GM21447 (cell line): ENCODE measurements around the gene USP9X.
A peak's percentile ranks its signal among the peaks of the same experiment; 100 is the strongest.
"Not testable (repeated sequence)": the region's sequence is repeated elsewhere in the genome, so short reads cannot be mapped to it uniquely, and the experiment has no call there.

ENCODE experiments used
- ATAC-seq: cut with Tn5 transposase; IDR thresholded peaks from one replicate; pipeline ENCODE4 v1.9.1; 2021; ENCODE audit not compliant: unreplicated experiment

The USP9X gene

DNA sequence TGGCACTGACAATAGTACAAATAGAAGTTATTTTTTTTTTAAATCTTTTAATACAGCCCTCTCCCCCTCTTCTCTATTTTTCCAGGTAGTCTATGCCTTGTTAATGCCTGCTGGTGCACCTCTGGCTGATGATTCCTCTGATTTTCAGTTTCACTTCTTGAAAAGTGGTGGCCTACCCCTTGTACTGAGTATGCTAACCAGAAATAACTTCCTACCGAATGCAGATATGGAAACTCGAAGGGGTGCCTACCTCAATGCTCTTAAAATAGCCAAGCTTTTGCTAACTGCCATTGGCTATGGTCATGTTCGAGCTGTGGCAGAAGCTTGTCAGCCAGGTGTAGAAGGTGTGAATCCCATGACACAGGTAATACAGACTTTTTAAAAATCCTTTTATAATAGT is 99.1 kb downstream of the USP9X start:
- ATAC-seq, result peak; percentile 75

DNA sequence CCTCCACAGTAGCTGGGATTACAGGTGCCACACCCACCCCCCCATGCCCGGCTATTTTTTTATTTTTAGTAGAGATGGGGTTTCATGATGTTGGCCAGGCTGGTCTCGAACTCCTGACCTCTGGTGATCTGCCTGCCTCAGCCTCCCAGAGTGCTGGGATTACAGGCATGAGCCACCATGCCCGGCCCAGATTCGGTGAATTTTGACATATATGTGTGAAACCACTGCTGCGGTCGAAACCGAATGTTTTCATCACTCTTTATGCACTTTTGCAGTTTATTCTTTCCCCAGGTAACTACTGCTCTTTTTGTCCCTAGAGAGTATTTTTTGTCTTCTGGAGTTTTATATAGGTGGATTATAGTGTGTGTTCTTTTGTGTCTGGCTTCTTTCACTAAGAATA is 101.7 kb downstream of the USP9X start:
- ATAC-seq, result not testable (repeated sequence)

DNA sequence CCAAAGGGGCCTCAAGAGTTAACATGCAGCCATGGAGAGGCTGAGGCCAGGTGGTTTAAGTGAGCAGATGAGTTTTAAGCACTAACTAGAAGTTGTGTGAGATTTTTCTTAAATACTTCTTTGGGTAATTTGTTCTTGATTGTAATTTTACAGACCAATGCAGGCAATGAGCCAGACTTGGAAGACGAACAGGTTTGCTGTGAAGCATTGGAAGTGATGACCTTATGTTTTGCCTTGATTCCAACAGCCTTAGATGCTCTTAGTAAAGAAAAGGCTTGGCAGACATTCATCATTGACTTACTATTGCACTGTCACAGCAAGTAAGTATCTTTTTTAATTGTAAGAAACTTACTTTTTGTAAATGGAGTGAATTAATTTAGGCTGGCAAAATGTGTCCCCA is 103.9 kb downstream of the USP9X start:
- no peak for ATAC-seq

DNA sequence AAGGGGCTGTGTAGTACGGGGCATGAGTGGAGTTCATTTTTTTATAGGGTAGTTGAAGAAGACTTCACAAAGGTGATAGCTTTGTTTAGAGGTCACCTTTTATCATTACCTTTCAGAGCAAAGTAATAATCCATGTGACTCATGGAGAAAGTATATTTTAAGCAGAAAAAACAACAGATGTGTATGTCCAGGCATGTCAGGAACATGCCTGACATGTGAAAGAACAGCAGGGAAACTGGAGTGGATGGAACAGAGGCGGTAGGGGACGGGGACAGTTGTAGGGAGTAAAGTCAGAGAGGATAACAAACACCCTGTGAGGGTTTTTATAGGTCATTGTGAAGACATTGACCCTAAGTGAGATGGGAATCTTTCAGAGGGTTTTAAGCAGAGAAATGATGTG is 107.6 kb downstream of the USP9X start:
- ATAC-seq, result no peak

DNA sequence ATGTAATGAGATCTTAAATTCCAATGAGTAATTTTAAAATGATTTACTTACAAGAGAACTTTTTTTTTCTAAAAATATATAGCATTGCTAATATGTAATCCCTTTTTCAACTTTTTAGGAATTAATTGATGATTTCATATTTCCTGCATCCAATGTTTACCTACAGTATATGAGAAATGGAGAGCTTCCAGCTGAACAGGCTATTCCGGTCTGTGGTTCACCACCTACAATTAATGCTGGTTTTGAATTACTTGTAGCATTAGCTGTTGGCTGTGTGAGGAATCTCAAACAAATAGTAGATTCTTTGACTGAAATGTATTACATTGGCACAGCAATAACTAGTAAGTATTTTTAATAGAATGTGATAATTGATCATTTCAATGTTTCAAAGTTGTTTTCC is 113.2 kb downstream of the USP9X start:
- no peak for ATAC-seq

DNA sequence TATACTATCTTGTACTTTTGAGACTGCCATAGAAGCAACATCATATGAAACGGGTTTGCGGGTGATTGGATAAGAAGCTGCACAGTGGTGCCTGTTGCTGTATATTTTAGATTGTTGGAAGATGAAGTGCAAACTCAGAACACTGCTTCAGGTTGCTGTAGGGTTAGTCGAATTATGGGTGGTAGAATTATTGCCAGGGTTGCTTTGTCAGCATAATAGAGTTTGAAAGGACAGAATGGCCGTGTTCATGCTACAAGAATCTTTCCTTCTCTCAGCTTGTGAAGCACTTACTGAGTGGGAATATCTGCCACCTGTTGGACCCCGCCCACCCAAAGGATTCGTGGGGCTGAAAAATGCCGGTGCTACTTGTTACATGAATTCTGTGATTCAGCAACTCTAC is 115.5 kb downstream of the USP9X start:
- ATAC-seq, result no peak

DNA sequence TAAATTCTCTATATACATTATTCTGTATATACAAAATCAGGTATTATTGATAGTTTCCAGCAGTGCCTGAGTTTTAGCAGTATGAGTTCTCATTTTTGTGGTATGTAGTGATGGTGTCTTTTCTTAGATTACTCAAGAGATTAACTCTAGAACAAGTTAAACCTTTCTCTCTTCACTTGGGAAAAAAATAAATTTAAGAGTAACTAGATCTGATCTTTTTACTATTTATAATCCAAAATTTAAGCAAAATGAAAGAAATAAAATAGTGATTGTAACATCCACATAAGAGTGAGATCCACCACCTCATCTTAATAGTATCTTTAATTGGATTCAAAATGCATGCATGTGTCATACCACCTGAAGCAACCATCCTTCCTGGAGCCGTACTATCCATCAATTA is 124.6 kb downstream of the USP9X start:
- ATAC-seq, result no peak

DNA sequence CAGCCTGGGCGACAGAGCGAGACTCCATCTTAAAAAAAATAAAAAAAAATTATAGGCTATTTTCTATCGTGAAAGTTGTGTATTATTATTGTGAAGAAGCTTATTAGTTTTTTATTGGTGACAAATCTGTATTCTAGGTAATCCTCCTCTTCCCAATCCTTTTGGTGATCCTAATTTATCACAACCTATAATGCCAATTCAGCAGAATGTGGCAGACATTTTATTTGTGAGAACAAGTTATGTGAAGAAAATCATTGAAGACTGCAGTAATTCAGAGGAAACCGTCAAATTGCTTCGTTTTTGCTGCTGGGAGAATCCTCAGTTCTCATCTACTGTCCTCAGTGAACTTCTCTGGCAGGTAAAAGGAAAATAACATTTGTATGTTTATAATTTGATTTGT is 139.4 kb downstream of the USP9X start:
- no peak for ATAC-seq

DNA sequence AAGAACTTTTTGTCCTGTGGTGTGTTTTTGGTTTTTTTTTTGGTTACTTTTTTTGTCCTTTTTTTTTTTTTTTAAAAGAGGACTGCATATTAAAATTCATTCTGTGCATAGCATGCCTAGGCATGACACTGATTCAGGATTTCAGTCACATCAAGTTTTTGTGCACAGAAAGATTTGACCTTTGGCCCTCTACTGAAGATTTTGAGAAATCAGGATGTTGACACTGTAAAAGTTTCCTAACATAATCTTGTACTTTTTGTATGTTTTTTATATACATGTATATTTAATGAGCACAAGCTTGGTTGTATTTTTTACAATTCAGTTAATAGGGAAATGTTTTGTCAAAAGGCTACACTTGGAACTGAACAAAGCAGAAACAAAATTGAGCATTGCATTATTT is 148.7 kb downstream of the USP9X start:
- no peak for ATAC-seq

DNA sequence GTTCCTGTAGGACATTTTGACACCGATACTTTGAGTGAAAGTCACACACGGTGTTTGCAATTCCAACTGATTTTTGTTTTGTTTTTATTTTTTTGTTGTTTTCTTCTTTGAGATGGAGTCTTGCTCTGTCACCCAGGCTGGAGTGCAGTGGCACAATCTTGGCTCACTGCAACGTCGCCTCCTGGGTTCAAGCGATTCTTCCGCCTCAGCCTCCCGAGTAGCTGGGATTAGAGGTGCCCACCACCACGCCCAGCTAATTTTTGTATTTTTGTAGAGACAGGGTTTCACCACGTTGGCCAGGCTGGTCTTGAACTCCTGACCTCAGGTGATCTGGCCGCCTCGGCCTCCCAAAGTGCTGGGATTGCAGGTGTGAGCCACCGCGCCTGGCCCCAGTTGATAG is 149.2 kb downstream of the USP9X start:
- not testable (repeated sequence) for ATAC-seq

DNA sequence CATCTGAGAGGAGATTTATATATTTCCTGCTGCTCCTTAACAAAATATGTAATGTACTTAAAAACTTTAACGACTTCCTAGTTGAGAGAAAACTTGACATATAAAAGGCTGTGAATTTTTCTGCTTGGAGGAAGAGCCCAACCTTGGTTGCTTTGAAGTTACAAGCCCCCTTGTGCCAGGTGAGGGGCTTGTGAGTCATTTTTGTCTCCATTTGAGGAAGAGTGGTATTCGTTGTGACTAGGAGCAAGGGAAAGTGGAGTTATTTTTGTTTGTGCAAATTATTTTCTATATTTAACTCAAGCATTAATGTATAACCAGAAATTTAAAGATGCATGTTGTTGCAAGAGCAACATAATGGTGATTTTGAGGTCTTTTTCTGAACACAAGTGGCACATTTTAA is 149.7 kb downstream of the USP9X start:
- ATAC-seq, result no peak

DNA sequence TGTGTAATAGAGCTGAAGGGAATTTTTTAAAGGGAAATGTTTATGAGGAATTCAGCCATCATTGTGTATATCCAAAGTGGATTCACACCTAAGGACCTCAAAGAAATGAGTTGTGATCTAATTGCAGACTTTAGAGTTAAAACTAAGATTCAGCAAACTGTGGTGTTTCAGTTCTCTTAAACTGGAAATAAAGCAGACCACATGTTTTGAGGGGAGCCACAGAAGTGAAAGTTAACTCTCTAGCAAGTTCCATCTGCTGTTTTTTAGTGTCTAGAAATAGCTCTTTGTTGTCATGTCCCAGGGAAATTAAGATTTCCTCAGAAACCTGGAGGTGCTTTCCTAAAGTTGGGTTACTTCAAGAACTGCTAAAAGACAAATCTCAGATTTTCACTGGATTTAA is 151.4 kb downstream of the USP9X start:
- no peak for ATAC-seq

DNA sequence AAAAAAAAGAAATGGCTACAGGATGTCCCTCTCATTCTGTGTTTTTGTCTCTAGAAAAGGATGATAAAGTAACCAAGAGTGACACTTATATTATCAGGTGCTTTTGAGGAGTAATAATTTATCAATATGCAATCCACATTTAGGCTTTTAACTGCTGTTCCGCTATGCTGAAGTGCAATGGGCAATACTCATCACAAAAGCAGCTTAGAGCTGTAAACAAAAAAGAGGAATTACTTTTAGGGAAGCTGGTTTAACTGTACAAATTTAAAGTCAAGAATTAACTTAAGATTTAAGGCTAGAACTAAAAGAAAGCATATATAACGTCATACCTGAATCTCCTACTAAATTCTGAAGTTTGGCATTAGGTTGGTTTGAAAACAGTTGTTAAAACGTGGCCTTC is 155.3 kb downstream of the USP9X start:
- no peak for ATAC-seq

DNA sequence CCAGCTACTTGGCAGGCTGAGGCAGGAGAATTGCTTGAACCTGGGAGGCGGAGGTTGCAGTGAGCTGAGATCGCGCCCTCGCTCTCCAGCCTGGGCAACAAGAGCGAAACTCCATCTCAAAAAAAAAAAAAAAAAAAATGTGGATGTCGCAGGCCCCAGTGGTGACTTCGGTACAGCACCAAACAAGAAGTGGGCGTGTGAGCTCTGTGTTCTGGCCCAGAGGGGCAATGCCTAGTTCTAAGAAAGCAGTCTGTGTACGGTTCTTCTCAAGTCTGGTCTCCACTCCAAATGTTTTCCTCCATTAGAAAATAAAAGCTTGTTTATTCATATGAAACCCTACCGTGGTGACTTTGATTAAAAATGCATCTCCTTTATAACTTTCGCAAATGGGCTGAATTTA is 156.7 kb downstream of the USP9X start:
- no peak for ATAC-seq

DNA sequence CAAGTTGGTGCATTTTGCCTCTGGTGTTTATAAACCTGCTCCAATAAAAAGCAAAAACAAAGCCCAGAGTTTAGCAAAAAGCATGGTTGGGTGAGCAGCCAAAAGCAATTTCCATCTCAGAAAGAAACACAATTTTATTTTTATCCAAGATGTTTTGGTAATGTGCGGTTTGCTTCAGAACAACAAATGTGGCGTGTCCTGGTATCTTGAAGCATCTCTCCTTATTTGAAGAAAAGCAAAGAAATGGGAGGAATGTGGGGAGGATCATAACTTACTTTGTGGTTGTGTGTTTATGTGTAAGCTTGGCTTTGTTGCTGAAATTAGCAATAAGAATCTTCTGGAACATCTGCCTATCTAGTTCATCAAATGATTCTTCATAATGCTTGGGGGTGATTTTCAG is 160.4 kb downstream of the USP9X start:
- ATAC-seq, result no peak

DNA sequence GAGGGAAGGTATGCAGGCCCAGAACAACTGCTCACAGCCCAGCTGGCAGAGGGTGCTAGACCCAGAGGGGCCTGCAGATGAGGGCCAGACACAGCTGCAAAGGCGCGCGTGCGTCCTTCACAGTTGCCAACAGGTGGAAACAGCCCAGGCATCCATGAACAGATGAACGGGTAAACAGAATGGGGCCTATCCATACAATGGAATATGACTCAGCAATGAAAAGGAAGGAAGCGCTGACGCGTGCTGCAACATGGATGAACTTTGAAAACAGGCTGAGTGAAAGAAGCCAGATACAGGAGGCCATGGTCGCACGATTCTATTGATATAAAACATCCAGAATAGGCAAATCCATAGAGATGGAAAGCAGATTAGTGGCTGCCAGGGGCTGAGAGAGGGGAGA is 165.6 kb downstream of the USP9X start:
- no peak for ATAC-seq

DNA sequence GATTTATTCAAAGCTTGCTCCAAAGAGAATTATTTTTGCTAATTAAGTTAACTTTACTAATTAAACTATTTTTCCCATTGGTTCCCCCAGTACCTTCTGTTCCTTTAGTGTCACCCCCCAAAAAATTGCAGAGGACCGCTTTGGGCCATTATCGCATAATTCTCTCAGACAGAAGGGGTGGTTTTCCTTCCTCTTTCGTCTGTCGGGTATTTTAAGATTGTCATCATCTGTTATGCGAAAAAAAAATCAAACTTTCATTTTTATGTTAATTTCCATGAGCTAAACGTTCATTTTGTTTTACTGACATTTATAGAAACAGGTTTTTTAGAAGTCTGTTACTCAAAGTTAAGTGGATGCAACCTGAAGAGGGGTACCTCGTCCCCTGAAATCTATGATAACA is 172.6 kb downstream of the USP9X start:
- no peak for ATAC-seq

DNA sequence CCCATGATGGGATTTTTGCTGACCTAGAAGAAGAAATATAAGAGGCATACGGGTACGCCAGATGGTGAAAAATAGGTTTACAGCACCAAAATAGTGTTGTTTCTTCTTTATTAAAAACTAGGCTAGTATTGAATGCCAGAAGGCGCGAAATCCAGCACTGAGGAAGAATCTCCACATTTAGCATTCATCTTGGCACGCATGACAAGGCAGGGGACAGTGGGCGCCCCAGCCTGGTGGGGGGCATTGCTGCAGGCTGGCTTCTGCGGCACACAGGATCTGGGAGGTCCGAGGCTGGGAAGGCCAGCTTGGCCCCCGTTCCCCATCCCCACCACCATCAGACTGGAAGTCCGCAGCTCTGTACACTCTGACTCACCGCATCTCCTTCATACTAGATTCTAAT is 173.0 kb downstream of the USP9X start:
- ATAC-seq, result no peak

DNA sequence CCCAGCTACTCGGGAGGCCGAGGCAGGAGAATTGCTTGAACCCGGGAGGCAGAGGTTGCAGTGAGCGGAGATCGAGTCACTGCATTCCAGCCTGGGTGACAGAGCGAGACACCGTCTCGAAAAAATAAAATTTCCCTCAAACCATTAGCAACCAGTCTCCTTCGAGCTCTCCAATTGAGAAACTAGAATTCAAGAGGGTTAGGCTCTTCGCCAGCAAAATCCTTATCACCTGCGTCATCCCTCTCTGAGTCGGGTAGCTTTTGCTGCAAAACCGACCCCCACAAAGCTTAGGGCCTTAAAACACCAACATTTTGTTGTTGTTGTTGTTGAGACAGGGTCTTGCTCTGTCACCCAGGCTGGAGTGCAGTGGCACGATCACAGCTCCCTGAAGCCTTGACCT is 173.6 kb downstream of the USP9X start:
- ATAC-seq, result no peak

DNA sequence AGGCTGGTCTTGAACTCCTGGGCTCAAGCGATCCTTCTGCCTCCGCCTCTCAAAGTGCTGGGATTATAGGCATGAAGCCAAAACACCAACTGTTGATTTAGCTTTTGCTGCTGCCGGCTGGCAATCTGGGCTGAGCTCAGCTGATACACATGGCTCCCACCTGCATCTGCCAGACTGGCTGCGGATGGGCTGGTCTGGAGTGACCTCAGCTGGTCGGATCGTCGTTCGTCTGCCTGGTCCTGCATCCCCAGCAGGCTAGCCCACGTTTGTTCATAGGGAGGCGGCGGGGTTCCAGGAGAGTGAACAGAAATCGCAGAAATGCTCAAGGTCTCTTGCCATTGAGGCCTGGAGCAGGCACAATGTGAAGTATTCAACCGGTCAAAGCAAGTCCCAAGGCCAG is 174.3 kb downstream of the USP9X start:
- ATAC-seq, result no peak

DNA sequence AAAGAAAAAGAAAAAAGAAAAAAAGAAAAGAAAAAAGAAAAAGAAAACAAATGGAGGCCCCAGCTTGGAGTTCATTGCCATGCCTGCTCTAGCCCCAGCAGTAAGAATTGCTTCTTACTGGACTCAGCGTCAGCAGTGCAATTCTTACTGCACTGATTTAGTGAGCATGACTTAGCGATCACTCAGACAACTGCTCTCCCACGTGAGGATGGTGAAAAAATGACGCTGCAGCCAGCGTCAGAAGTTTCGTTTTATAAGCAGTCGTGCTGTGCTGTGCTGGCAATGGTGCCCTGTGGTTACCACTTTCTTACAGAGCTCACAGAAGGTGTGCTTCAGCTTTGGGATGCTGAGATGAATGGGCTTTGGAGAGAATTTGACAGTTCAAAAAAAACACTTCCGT is 180.4 kb downstream of the USP9X start:
- ATAC-seq, result no peak

DNA sequence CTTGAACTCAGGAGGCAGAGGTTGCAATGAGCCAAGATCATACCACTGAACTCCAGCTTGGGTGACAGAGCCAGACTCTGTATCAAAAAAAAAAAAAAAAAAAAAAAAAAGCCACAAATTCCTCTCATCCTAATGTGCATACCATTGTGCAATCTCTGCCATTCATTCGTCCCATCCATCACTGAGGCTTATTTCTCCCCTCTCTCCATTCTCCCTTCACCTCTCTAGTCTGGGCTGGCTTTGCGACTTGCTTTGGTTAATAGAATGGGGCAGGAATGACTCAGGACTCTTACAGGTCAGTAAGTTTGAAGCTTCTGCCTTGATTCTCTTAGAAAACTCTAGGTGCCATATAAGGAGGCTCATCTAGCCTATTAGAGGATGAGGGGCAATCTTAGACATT is 188.4 kb downstream of the USP9X start:
- ATAC-seq, result no peak

DNA sequence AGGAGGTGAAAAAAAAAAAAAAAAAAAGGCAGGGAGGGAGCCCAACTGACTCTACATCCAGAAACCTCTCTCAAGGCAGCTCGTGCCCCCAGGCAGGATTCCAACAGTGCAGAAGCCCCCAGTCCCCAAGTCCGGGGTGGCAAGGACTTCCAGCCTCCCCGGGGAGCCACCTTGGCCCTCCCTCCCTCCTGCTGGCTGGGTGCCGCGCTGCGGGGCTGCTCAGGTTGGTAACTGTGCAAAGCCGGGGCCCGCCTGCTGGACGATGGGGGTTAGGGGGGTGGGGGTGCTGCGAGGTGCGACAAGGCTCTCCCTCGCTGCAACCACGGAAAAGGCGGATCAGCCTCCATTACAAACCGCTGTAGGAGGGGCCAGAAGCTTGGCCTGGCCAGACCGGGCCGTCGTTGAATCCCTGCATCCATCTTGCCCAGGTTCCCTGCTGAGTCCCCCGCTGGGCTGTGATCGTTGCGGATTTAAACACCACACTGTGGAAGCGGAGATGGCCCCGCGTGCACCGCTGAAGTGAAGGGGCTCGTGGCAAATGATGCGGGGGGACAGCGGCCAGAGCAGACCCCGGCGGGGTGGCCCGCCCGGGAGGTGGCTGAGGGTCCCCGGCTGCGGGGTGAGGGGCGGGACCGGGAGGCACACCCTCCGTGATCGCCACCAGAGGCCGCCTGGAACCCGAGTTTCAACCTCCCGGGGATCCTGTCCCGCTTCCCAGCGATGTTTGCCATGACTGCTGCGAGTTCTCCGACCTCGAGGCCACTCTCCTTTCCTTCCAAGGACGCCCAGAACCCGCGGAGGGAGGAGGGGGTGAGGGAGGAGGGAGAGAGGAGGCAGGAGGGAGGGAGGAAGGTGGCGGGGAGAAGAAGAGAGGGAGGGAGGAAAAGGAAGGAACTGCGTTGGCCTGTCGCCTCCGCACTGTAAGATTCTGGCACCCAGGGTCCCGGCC is 190.7 kb downstream of the USP9X start:
- ATAC-seq, result no peak
